EH (cell line): ENCODE data around the gene PON2.
"Not testable (repeated sequence)": the region's sequence is repeated elsewhere in the genome, so short reads cannot be mapped to it uniquely, and the experiment has no call there.

Experiments
- DNase-seq: peaks from one replicate; pipeline ENCODE4 v3.0.0-alpha.2; 2015; ENCODE audit warnings: low read depth

Gene PON2

DNA sequence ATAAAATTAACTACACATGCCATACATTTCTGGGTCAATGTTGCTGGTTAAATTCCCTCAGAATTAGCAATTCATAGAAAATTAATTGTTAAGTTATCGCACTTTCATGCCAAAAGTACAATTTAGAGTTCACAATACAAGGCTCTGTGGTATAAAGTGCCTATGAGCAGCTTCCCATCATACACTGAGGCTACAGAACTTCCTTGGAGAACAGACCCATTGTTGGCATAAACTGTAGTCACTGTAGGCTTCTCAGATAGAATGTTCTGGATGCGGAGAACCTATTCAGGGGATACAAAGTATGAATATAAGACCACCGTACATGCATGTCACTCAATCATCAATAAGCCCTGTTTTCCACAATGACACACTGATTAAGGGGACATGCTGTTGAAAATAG lies 29.6 kb downstream of the PON2 start:
- no peak for DNase-seq

DNA sequence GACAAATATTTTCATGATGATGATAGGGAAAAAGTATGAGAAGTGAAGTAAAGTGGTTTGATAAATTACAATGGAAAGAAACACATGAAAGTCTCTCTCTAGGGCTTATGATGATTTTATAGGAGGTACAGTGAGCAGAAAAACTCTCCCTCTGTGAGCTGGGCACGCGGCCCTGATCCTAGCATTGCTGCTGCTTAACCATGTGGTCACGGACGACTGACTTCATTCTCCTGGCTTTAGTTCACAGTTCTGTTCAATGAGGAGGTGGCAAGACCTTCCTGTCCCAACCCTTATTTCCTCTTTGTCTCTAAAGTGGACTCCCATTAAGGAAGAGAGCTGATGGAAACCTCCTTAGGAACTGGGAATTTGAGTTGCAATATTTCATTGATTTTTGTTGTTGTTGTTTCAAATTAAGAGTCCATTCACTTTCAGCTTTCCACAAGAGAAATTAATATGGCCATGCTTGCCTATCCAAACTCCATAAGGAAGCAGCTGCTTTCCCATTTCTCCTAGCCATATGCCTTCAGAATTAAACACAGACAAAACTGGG lies 30.4 kb downstream of the PON2 start:
- no peak for DNase-seq

DNA sequence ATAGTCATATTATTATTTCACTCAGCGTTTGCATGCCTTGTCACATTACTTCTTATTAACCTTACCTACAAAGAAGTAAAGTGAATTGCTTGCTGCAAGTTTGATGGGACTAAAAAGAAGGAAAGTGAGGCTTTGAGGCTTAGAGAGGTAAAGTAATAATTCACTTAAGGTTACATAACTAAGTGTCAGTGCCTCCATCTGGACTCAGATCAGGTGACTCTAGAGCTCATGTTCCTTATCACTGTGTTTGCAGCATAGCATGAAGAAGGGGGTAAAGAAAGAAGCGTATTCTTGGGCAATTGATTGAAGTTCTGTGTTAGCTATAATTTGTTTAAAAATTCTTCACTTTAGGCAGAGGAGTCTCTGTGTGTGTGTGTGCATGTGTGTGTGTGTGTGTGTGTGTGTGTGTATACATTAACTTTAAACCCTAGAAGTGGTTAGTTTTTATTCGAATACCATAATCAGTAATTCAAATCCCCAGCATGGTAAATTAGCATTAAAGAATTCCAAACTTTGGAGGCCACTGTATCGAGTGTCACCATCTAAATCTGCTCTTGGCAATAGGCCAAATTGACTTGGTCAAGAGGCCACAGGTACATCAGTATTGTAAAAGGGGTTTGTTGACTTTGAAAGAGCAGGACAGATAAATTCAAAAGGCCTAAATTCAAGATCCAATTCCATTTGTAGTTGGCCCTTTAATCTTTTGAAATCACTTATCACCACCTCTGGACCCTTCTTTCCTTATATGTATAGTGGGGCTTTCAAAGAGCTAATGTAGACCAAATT lies 36.5 kb downstream of the PON2 start:
- no peak for DNase-seq

DNA sequence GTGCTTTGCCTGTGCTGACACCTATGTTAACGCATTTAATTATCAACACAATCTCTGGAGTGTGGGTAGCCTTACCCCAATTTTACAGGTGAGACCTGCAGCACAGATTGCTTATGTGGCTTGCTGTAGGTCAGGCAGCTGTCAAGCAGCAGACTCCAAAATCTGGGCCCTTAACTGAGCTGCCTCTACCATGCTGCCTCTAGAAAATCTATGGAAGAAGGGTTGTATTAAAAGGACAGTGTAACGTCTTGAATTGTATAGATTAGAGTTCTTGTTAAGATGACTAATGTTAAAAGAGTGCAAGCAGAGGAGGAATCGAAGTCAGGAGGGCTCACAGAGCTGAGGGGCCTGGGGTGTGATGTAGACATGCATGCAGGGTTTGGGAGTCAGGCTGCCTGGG lies 37.4 kb downstream of the PON2 start:
- no peak for DNase-seq

DNA sequence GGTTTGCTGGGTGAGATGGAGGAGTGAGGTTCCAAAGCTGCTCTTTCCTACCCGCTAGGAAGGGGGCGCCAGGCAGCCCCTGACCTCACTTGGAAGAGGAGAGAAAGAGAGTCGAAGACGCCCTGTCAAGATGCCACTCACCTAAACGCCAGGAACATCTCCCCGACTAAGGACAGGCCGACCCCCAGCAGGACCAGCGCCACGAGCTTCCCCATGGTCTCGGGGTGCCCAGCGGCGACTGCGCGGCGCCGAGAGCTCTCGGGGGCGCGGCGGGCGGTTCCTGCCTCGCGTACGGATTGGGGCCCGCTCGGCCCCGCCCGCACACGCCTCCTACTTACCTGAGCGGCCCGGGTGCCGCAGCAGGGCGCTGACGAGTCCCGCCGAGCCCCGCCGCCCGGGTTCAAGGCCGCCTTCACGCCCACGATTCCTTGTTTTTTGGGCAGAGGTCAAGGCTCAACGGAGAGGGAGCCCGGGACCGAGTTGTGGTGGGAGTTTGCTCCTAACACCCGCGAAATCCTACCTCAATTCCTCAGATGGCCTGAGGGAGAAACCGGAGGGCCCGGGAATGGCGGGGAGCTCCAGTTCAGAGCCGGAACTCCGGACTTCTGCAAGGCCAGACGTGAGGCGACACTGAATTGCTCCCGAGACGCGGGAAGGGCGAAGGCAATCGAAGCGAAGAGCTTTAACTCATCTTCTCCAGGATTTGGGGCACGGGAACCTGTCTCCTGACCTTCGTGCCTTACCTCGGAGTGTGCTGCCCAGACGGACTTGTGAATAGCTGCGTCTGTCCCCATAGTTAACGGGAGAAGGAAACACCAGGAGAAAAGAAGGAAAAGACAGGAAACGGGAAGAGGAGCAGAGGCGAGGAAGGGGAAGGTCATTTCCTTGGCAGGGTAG lies 38.4 kb downstream of the PON2 start, which contains the start of gene PON3:
Gene PON3, minus strand, starts transcription at position 240 of the 897 bp plus-strand sequence. Its CDS starts 25 bp downstream, at position 215.
- no peak for DNase-seq

DNA sequence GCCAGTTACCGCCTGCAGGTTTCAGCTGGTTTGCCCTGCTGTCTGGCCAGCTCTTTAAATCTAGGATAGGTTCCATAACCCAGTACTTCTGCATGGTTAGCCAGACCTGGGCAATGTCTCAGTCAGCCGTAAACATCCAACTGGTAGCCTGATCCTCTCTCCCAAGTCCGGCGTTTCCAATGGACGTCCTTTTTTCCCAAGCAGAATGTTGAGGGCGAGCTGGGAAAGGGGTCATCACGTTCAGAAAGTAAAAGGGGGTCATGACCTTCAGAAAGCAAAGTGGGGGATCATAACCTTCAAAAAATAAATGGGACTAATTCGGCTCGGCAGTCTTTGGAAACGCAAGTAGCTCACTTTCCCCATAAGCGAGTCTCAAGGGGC lies 39.1 kb downstream of the PON2 start:
- no peak for DNase-seq

DNA sequence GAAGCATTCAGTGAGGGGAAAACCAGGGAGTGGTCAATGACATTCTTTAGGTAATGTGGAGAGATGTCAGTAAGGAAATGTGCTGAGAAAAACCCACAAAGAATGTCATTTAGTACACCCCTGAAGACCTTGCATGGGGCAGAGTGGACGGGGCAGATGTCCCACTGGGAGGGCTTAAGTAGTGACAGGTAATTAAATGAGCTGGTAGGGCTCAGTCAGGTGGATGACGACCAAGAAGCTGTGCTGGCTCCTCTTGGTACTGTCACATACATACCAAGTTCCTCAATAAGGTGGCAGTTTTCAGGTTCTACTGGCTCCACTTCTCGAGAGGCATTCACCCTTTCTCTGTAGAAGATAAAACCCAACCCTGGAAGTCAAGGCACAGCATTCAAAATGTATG lies 40.5 kb downstream of the PON2 start:
- no peak for DNase-seq

DNA sequence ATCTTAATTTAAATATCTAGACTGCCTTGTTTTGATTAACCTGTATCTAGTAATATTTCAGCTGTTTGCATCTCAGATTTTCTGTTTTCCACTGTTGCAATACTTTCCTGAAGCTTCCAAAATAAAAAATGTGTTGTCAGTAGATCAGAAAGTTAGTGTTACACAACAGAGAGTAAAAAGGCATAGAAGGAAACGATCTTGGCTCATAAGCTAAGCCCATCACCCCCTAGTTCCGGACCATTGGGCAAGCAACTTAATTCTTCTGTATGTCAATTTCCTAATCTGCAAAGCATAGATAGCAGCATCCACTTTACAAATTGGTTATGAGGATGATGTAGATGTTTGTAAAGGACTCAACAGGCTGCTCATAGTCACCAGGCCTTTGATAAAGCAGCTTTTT lies 43.1 kb downstream of the PON2 start:
- DNase-seq, result no peak

DNA sequence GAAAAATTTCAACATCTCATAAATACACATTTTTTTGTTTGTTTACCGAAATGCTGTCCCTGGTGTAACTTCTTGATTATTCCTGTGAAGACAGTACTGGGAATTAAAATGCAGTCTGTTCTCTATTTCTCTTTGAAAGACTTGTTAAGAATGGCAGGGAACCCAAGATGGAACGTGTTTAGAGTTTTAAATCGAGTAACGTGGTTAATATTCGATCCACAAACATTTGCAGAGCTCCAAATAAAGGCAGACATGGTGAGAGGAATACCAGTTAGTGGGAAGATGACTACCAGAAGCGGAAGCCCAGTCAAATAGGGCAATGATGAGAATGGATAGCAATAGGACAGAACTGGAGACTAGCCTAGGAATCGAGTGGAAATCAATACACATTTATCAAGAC lies 45.3 kb downstream of the PON2 start:
- DNase-seq, result no peak

DNA sequence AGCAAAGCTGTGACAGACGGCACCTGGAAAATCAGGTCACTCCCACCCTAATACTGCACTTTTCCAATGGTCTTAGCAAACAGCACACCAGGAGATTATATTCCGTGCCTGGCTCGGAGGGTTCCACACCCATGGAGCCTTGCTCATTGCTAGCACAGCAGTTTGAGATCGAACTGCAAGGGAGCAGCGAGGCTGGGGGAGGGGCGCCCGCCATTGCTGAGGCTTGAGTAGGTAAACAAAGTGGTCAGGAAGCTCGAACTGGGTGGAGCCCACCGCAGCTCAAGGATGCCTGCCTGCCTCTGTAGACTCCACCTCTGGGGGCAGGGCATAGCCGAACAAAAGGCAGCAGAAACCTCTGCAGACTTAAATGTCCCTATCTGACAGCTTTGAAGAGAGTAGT lies 55.4 kb downstream of the PON2 start:
- not testable (repeated sequence) for DNase-seq

DNA sequence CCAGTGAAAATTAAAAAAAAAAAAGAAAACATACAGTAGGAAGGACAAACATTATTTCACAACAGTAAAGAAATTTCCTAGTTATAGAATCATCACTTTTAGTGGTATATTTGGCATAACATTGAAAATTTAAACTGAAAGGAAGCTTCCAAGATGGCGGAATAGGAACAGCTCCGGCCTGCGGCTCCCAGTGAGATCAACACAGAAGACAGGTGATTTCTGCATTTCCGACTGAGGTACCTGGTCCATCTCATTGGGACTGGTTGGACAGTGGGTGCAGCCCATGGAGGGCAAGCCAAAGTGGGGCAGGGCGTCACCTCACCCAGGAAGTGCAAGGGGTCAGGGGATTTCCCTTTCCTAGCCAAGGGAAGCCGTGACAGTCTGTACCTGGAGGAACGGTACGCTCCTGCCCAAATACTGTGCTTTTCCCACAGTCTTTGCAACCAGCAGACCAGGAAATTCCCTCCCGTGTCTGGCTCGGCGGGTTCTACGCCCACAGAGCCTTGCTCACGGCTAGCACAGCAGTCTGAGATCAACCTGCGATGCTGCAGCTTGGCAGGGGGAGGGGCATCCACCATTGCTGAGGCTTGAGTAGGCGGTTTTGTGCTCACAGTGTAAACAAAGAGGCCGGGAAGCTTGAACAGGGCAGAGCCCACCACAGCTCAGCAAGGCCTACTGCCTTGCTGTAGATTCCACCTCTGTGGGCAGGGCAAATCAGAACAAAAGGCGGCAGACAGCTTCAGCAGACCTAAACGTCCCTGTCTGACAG lies 58.0 kb downstream of the PON2 start:
- no peak for DNase-seq

DNA sequence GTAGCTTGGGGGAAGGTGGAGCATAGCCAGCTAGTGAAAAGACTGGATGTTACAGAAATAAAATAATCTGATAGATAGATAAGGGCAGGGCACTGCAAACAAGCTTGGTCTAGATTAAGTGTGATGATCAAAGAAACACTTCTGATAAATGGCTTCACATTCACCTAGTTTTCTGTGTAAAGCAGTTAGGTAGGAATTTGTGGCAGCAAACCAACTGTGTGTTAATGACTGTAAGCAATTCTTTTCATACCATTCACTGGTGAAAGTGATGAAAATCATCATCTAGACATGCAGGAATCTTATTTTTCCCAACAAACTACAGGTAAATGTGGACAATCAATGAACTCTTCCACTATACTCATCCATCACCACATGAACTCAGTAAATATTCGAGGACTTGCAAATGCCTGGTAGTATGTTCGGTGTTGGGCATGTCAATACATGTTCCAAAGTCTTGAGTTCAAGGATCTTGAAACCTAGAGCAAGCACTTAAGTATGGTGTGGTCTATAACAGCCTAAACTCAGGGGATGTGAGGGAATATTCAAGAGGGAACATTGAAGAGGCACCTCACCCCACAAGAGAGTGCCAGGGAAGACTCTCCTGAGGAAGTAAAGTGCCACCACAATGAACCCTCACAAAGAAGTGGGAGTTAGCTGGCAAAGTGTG lies 59.1 kb downstream of the PON2 start:
- DNase-seq, result no peak

DNA sequence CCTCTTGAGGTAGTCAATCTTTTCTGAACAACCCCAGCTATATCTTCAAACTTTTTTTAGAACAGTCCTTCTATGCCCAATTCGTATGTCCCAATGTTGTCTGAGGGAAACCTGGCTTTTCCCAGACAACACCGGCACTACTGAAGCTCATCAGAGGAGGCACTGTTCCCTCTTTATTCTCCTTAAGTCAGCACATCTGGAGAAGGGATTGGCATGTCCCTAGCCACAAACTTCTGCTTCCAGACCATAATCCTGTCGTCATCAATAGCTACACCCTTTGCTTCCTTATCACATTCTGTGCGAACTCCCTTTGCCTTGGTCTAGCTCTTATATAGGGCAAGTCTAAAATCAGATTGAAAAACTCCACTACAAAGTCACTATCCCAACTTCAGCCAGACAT lies 61.5 kb downstream of the PON2 start:
- no peak for DNase-seq

DNA sequence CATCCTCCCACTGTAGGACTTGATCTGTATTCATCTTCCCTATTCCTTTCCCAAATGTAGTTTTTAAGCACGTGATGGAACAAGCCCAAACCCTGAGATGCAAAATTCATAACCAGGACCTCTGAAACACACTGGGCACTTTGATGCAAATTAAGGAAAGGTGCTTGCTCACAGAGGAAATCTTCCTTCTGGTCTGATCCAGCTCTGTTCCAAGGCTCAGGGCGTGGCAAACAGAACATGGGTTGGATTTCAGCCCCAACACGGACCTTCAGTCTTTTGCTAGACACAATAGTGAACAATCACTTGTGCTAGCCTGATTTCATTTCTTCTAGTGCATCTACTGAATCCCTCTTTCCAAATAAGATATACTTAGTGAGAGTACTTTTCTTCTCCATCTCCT lies 66.6 kb downstream of the PON2 start:
- DNase-seq, result no peak

DNA sequence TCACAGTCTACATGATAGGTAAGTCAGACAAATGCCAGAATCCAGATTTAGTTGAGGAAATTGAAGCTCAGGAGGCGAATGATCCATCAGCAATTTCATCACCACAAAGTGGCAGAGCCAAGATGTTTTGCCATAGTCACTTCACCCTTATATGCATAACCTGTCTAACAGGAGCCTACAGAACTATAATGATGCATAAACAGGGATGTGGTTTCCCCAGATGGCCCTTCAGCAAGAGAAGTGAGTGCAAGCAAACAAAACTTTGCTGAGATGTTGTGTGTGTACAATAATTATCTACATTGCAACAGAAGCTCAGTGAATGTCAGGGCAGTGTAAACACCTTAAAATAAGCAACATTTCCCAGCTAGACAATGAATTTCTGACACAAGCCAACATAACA lies 67.2 kb downstream of the PON2 start:
- DNase-seq, result no peak

DNA sequence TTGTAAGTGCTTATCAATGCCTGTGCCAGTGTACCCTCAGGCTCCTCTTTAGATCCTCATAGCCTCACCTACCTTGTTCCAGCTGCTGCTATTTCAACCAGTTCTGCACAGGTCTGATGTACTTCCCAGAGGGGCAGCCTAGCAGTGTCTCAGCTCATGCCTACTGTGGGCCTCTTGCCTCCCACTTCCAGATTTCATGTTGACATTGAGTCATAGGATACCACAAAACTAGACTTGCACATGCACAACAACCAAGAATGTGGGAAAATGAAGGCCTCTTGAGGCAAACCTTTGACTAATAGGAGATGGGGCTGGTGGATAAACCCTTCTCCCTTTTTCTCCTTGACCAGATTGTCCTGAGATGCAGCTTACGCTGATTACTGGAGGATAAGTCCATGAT lies 69.7 kb downstream of the PON2 start:
- DNase-seq, result no peak

DNA sequence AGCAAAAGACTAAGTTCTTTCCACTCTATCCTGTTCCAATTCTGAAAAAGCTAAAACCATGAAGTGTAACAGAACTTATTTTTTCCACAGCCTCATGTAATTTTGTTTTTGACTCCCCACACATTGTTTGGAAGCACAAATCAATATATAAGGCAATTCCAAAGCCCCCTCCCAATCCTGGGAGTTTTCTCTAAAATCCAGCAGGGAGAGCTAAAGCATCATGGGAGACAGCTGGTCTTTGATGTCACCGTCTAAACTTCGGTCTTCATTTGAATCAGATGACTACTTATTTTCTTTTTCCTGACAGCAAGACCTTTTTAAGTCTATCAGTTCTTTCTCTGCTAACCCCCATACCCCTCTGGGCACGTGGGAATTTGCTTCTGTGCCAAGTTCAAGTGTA lies 77.2 kb downstream of the PON2 start:
- no peak for DNase-seq
